ENCODE results near the gene TENM4.

The TENM4 gene

GRCh38 chr11:78883506-78883905 lies 557.3 kb downstream of the TENM4 start:
- TF ChIP-seq FOXP2 (optimal IDR thresholded peaks at IDR 0.05; ENCODE audit: borderline replicate concordance, extremely low read depth, extremely low read length, insufficient read depth): no peak
- TF ChIP-seq REST (IDR thresholded peaks at IDR 0.05; ENCODE audit: insufficient read depth in 1 of 2, low read depth in 2 of 2, low read length in 2 of 2): no peak
- TF ChIP-seq TAF1 (IDR thresholded peaks at IDR 0.05; ENCODE audit: borderline replicate concordance, insufficient read depth, low read length): no peak
- no peak for TF ChIP-seq SIN3A (IDR thresholded peaks at IDR 0.05; ENCODE audit: borderline replicate concordance, insufficient read depth, low read length)
- no peak for TF ChIP-seq POLR2AphosphoS5 (IDR thresholded peaks at IDR 0.05; ENCODE audit: low read depth, low read length)

DNA sequence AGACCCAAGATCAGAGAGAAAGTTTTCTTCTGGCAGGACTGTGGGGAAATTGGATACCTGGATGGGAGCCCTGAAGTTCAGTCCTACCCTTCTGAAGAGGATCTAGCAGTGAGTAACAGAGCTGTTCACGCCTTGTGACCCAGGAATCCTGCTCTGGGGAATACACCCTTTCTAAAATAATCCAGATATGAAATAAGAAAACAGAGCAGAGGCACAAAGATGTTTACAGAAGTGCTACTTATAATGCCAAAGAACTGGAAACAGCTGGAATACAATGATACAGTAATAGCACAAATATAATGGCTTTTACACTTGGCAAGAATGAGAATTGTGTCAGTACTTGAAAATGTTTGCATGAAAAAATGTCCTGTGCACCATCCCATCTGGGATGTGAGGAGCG lies 562.2 kb downstream of the TENM4 start:
- TF ChIP-seq SIN3A (IDR thresholded peaks at IDR 0.05; ENCODE audit: borderline replicate concordance, insufficient read depth, low read length) (no peak), TAF1 (IDR thresholded peaks at IDR 0.05; ENCODE audit: borderline replicate concordance, insufficient read depth, low read length) (no peak), POLR2AphosphoS5 (IDR thresholded peaks at IDR 0.05; ENCODE audit: low read depth, low read length) (no peak), REST (IDR thresholded peaks at IDR 0.05; ENCODE audit: insufficient read depth in 1 of 2, low read depth in 2 of 2, low read length in 2 of 2) (no peak), FOXP2 (optimal IDR thresholded peaks at IDR 0.05; ENCODE audit: borderline replicate concordance, extremely low read depth, extremely low read length, insufficient read depth) (no peak)

- TF ChIP-seq SIN3A (IDR thresholded peaks at IDR 0.05; ENCODE audit: borderline replicate concordance, insufficient read depth, low read length) (no peak), REST (IDR thresholded peaks at IDR 0.05; ENCODE audit: insufficient read depth in 1 of 2, low read depth in 2 of 2, low read length in 2 of 2) (no peak), POLR2AphosphoS5 (IDR thresholded peaks at IDR 0.05; ENCODE audit: low read depth, low read length) (no peak)
Observed at GRCh38 chr11:78876676-78877075, 564.2 kb downstream of the TENM4 start.

- TF ChIP-seq SIN3A (IDR thresholded peaks at IDR 0.05; ENCODE audit: borderline replicate concordance, insufficient read depth, low read length) (no peak), POLR2AphosphoS5 (IDR thresholded peaks at IDR 0.05; ENCODE audit: low read depth, low read length) (no peak), REST (IDR thresholded peaks at IDR 0.05; ENCODE audit: insufficient read depth in 1 of 2, low read depth in 2 of 2, low read length in 2 of 2) (no peak), TAF1 (IDR thresholded peaks at IDR 0.05; ENCODE audit: borderline replicate concordance, insufficient read depth, low read length) (no peak), FOXP2 (optimal IDR thresholded peaks at IDR 0.05; ENCODE audit: borderline replicate concordance, extremely low read depth, extremely low read length, insufficient read depth) (no peak)
Observed at GRCh38 chr11:78870655-78871054, 570.2 kb downstream of the TENM4 start.

- no peak for TF ChIP-seq TAF1 (IDR thresholded peaks at IDR 0.05; ENCODE audit: borderline replicate concordance, insufficient read depth, low read length)
- TF ChIP-seq POLR2AphosphoS5 (IDR thresholded peaks at IDR 0.05; ENCODE audit: low read depth, low read length): no peak
- no peak for TF ChIP-seq FOXP2 (optimal IDR thresholded peaks at IDR 0.05; ENCODE audit: borderline replicate concordance, extremely low read depth, extremely low read length, insufficient read depth)
- TF ChIP-seq REST (IDR thresholded peaks at IDR 0.05; ENCODE audit: insufficient read depth in 1 of 2, low read depth in 2 of 2, low read length in 2 of 2): no peak
- no peak for TF ChIP-seq SIN3A (IDR thresholded peaks at IDR 0.05; ENCODE audit: borderline replicate concordance, insufficient read depth, low read length)
Observed at GRCh38 chr11:78869293-78869692, 571.5 kb downstream of the TENM4 start.
